HFFc6 (cell line): Measurements from ENCODE around the gene BMP2. TPM values are rescaled to one million over a fixed set of nuclear protein-coding genes. Genes with fewer than 3 reads are reported as not detected.

ENCODE experiments used
- DNase-seq: peaks from one replicate; pipeline ENCODE4 v3.0.0-alpha.2; 2018
- H3K27ac Mint-ChIP-seq: 2 replicates; pipeline ENCODE4 v1.8.0; 2020; ENCODE audit warnings: mild to moderate bottlenecking, mixed read lengths
- H3K27me3 Mint-ChIP-seq: 2 replicates; pipeline ENCODE4 v1.8.0; 2021; ENCODE audit warnings: mild to moderate bottlenecking, moderate library complexity, mixed read lengths; ENCODE audit not compliant: insufficient read depth
- H3K36me3 Mint-ChIP-seq: 2 replicates; pipeline ENCODE4 v1.8.0; 2021; ENCODE audit warnings: low read depth, mixed read lengths
- H3K4me1 Mint-ChIP-seq: 2 replicates; pipeline ENCODE4 v1.8.0; 2020; ENCODE audit warnings: low read depth, mixed read lengths
- H3K4me3 Mint-ChIP-seq: 2 replicates; pipeline ENCODE4 v1.8.0; 2020; ENCODE audit warnings: mild to moderate bottlenecking, moderate library complexity, mixed read lengths
- H3K9me3 Mint-ChIP-seq: 2 replicates; pipeline ENCODE4 v1.8.0; 2020; ENCODE audit warnings: mild to moderate bottlenecking, mixed read lengths
- CTCF ChIP-seq: fragments of 200-600 bp; sonication (generic); IDR thresholded peaks from 2 replicates; pipeline ENCODE4 v1.5.0; 2021; ENCODE audit warnings: antibody characterized with exemption, mild to moderate bottlenecking
- total RNA-seq, 6 experiments: library from RNA; stranded (reverse); fragmentation: NEBNext Ultra II Directional; extraction: Animal tissue kit (Norgen Biotek cat#: 25700); gene quantifications; 2 replicates in 1 of 6; 3 replicates in 5 of 6; pipeline ENCODE4 v1.2.3, GENCODE V29; 2021

The BMP2 gene
- total RNA-seq, 6 experiments from 2014 or later: 0.05 to 0.07 (median 0.05) TPM; not detected in 3

- no peaks in the 10 kb centered on the region for H3K36me3 Mint-ChIP-seq
- H3K27me3 Mint-ChIP-seq: no peaks in the 10 kb centered on the region
- no peak overlapping the region for H3K4me3 Mint-ChIP-seq
- TF ChIP-seq CTCF: no peak
- DNase-seq: no peak
- H3K27ac Mint-ChIP-seq: no peak overlapping the region
- no peaks in the 10 kb centered on the region for H3K4me1 Mint-ChIP-seq
- H3K9me3 Mint-ChIP-seq: peaks cover 36% of the 10 kb centered on the region
Measured at GRCh38 chr20:6732001-6732447, 35.5 kb upstream of the BMP2 start.

GRCh38 chr20:6732851-6733250 is 34.6 kb upstream of the BMP2 start:
- DNase-seq: no peak
- H3K4me1 Mint-ChIP-seq: no peaks in the 10 kb centered on the region
- H3K27ac Mint-ChIP-seq: no peak overlapping the region
- H3K9me3 Mint-ChIP-seq: peaks cover 41% of the 10 kb centered on the region
- H3K4me3 Mint-ChIP-seq: no peak overlapping the region
- no peaks in the 10 kb centered on the region for H3K27me3 Mint-ChIP-seq
- H3K36me3 Mint-ChIP-seq: no peaks in the 10 kb centered on the region
- TF ChIP-seq CTCF: no peak

- DNase-seq: no peak
- TF ChIP-seq CTCF: no peak
- Mint-ChIP-seq H3K9me3 (peaks cover 33% of the 10 kb centered on the region), H3K27me3 (no peaks in the 10 kb centered on the region), H3K4me3 (no peak overlapping the region), H3K27ac (no peak overlapping the region), H3K36me3 (no peaks in the 10 kb centered on the region), H3K4me1 (no peaks in the 10 kb centered on the region)
Measured at GRCh38 chr20:6733965-6734364, 33.5 kb upstream of the BMP2 start.

- no peak for DNase-seq
- Mint-ChIP-seq H3K27me3 (no peaks in the 10 kb centered on the region), H3K4me3 (no peak overlapping the region), H3K27ac (no peak overlapping the region), H3K36me3 (no peaks in the 10 kb centered on the region), H3K9me3 (peaks cover 35% of the 10 kb centered on the region), H3K4me1 (no peaks in the 10 kb centered on the region)
- TF ChIP-seq CTCF: no peak
Measured at GRCh38 chr20:6735942-6736845, 31.3 kb upstream of the BMP2 start.

- Mint-ChIP-seq H3K4me1 (no peaks in the 10 kb centered on the region), H3K27ac (no peak overlapping the region), H3K36me3 (no peaks in the 10 kb centered on the region), H3K27me3 (no peaks in the 10 kb centered on the region), H3K9me3 (peaks cover 43% of the 10 kb centered on the region), H3K4me3 (no peak overlapping the region)
- no peak for DNase-seq
- TF ChIP-seq CTCF: no peak
Measured at GRCh38 chr20:6739406-6739805, 28.1 kb upstream of the BMP2 start.
